Measurements from ENCODE around the gene SSH3. TPM values are rescaled to one million over a fixed set of nuclear protein-coding genes. Genes with fewer than 3 reads are reported as not detected.
"Not testable (repeated sequence)": the region's sequence is repeated elsewhere in the genome, so short reads cannot be mapped to it uniquely, and the experiment has no call there.

Gene SSH3
- total and polyA plus RNA-seq, 11 donors: 8.1 to 23.9 (median 15.8) TPM

GRCh38 chr11:67255353-67255752 is 48.0 kb upstream of the SSH3 start:
- intact Hi-C loops (cut with DNase I): no loop called here
- Histone ChIP-seq H3K27me3 (no peaks in the 10 kb centered on the region), H3K4me1 (peaks cover 0 to 19% (median 0%) of the 10 kb centered on the region in 12 donors), H3K27ac (no peak overlapping the region), H3K36me3 (peaks cover 0 to 75% (median 71%) of the 10 kb centered on the region in 9 donors), H3K9me3 (no peaks in the 10 kb centered on the region), H3K4me3 (no peak overlapping the region)
- 81 to 91% (median 88%) methylated on average over 10 of the region's 10 CpGs for WGBS, 4 donors
- TF ChIP-seq POLR2A (IDR thresholded peaks at IDR 0.05) (no peak), CTCF (IDR thresholded peaks at IDR 0.05) (no peak)
- DNase-seq (no peak), ATAC-seq (no peak)

- no peak for ATAC-seq
- H3K4me3 ChIP-seq: no peak overlapping the region
- no peak for TF ChIP-seq CTCF (IDR thresholded peaks at IDR 0.05)
- TF ChIP-seq POLR2A (IDR thresholded peaks at IDR 0.05): no peak
- H3K36me3 ChIP-seq: peaks cover 0 to 70% (median 66%) of the 10 kb centered on the region in 9 donors
- no peaks in the 10 kb centered on the region for H3K9me3 ChIP-seq
- WGBS, 4 donors: 85 to 89% (median 88%) methylated on average over 8 of the region's 8 CpGs
- no peak overlapping the region for H3K27ac ChIP-seq
- DNase-seq: peak in 1 of 5 donors; percentile 18
- peaks cover 0 to 19% (median 0%) of the 10 kb centered on the region in 12 donors for H3K4me1 ChIP-seq
- no peaks in the 10 kb centered on the region for H3K27me3 ChIP-seq
- intact Hi-C loops (cut with DNase I): no loop called here
Measured at GRCh38 chr11:67255864-67256263, 47.5 kb upstream of the SSH3 start.

- Histone ChIP-seq H3K27ac (no peak overlapping the region), H3K9me3 (no peaks in the 10 kb centered on the region), H3K4me3 (no peak overlapping the region), H3K27me3 (no peaks in the 10 kb centered on the region), H3K36me3 (peaks cover 0 to 62% (median 58%) of the 10 kb centered on the region in 9 donors), H3K4me1 (peaks cover 0 to 25% (median 3%) of the 10 kb centered on the region in 12 donors)
- TF ChIP-seq CTCF (IDR thresholded peaks at IDR 0.05) (no peak), POLR2A (IDR thresholded peaks at IDR 0.05) (no peak)
- 72 to 76% (median 75%) methylated on average over 5 of the region's 5 CpGs for WGBS, 4 donors
- intact Hi-C loops (cut with DNase I): no loop called here
- ATAC-seq: no peak
- no peak for DNase-seq
Measured at GRCh38 chr11:67256477-67257135, 46.7 kb upstream of the SSH3 start.

- TF ChIP-seq POLR2A (IDR thresholded peaks at IDR 0.05) (no peak), CTCF (IDR thresholded peaks at IDR 0.05) (no peak)
- peak in 2 of 5 donors; percentile 13 to 27 for DNase-seq
- ATAC-seq: no peak
- Histone ChIP-seq H3K36me3 (peaks cover 0 to 24% (median 20%) of the 10 kb centered on the region in 9 donors), H3K27me3 (no peaks in the 10 kb centered on the region), H3K4me1 (peaks cover 2 to 31% (median 15%) of the 10 kb centered on the region in 12 donors), H3K27ac (no peak overlapping the region), H3K4me3 (no peak overlapping the region), H3K9me3 (no peaks in the 10 kb centered on the region)
- WGBS, 4 donors: 78 to 84% (median 83%) methylated on average over 6 of the region's 6 CpGs
- intact Hi-C loops (cut with DNase I): loop anchor here in 1 of 10 donors (5.0 kb wide), 1 partner anchor 122 kb away; no protein-coding TSS in a partner anchor
Measured at GRCh38 chr11:67260406-67260805, 42.9 kb upstream of the SSH3 start.

DNA sequence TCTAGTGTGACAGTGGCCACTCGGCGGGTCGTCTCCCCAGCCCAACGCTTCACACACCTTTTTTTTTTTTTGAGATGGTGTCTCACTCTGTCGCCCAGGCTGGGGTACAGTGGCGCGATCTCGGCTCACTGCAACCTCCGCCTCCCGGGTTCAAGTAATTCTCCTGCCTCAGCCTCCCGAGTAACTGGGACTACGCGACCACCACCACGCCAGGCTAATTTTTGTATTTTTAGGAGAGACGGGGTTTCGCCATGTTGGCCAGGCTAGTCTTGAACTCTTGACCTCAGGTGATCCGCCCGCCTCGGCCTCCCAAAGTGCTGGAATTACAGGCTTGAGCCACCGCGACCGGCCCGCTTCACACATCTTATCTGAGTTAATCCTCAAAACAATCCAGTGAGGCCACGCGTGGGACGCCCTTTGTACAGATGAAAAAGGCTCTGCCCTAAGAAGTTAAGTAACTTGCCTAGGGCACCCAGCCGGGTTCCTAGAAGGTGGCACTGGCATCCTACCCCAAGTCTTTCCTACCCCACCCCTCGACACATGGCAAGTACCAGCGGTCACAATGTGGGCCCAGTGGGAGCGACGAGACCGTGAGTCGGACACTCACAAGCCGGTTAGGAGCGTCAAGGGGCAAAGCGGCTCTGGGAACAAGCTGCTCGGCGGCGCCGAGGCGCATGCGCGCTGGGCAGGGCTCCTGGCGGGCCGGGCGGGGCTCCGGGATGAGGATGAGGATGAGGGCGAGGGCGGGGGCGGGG is 42.3 kb upstream of the SSH3 start:
- Histone ChIP-seq H3K27ac (peak overlapping the region in 1 of 12 donors; percentile 6), H3K4me3 (peak overlapping the region in 11 of 12 donors; percentile 16 to 56 (median 42)), H3K4me1 (peaks cover 2 to 38% (median 18%) of the 10 kb centered on the region in 12 donors), H3K36me3 (peaks cover 0 to 18% (median 14%) of the 10 kb centered on the region in 9 donors)
- intact Hi-C loops (cut with DNase I): loop anchor here in 1 of 10 donors (5.0 kb wide), 1 partner anchor 121 kb away; no protein-coding TSS in a partner anchor
- not testable (repeated sequence) for H3K9me3 ChIP-seq, H3K27me3 ChIP-seq
- WGBS, 4 donors: 32 to 40% (median 36%) methylated on average over 45 to 50 of the region's 50 CpGs
- ATAC-seq (peak in 3 of 4 donors; percentile 11 to 56 (median 14)), DNase-seq (peak in 4 of 5 donors; percentile 68 to 90 (median 77))
